ENCODE data around the gene SARNP.

The SARNP gene

DNA sequence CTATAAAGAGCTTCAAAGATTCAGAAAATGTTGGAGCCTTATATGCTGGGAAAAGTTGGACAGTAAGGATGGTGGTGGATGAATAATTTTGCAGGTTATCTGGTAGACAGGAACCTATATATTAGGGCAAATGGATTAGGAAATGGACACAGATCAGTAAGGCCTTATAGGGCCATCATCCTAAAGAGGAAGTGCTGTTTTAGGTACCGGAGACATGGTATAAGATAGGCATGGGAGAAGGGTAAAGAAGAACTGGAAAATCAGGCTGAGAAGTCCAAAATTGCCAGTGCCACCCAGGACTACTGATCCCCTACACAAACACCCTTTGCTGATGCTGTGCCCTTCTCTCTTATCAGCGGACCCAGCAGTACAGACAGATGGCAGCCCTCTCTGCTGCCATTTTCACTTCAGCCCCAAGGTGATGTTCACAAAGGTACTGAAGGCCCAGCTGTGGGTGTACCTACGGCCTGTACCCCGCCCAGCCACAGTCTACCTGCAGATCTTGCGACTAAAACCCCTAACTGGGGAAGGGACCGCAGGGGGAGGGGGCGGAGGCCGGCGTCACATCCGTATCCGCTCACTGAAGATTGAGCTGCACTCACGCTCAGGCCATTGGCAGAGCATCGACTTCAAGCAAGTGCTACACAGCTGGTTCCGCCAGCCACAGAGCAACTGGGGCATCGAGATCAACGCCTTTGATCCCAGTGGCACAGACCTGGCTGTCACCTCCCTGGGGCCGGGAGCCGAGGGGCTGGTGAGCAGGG lies 69.1 kb downstream of the SARNP start:
- Histone ChIP-seq H3K4me2 (ENCODE audit: low read length) (no peak overlapping the region), H3K27ac (ENCODE audit: low read depth, low read length) (no peak overlapping the region), H3K9ac (ENCODE audit: low read length) (no peak overlapping the region), H2BK5ac (ENCODE audit: low read length) (no peak overlapping the region), H2BK15ac (replicated peaks; ENCODE audit: low read depth) (no peak overlapping the region), H2AK5ac (ENCODE audit: low read length) (no peak overlapping the region), H3K4me1 (ENCODE audit: control insufficient read depth, low read depth, low read length) (peaks cover 13% of the 10 kb centered on the region), H4K5ac (ENCODE audit: low read length) (no peak overlapping the region), H3K23ac (ENCODE audit: low read length) (no peak overlapping the region), H3K4ac (ENCODE audit: low read depth, low read length) (no peak overlapping the region), H3K56ac (ENCODE audit: low read length) (no peak overlapping the region), H3K18ac (ENCODE audit: low read length) (no peak overlapping the region), H3K4me3 (ENCODE audit: low read length) (no peak overlapping the region), H3K79me1 (ENCODE audit: low read length) (peaks cover 16% of the 10 kb centered on the region), H3K27me3 (ENCODE audit: insufficient read depth, low read length, poor library complexity) (no peaks in the 10 kb centered on the region), H2BK120ac (ENCODE audit: low read depth, low read length) (no peak overlapping the region), H3K36me3 (ENCODE audit: control insufficient read depth, insufficient read depth, low read length) (peaks cover 4% of the 10 kb centered on the region), H3K79me2 (ENCODE audit: control insufficient read depth, insufficient read depth, low read length) (peaks cover 20% of the 10 kb centered on the region), H4K8ac (ENCODE audit: low read depth, low read length) (no peak overlapping the region)
- WGBS (ENCODE audit: extremely low coverage, insufficient coverage, low lambda C conversion rate), result no CpG with 5 or more reads among the region's 18 CpGs
- no peak for DNase-seq

DNA sequence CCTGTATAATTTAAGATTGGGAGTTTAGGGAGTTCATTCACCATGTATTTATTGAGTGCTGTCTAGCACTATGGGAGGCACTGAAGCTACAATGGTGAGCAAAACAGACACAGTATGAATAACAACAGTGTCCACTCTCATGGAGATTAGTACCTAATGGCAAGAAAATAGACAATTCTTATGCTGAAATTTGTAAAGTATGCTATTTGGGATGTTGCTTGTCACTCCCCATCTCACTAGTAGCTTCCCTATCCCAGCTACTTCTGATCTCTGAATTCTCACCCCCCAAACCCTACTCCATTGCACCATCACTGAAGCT lies 70.7 kb downstream of the SARNP start:
- no peak overlapping the region for H3K9ac ChIP-seq (ENCODE audit: low read length)
- no peak overlapping the region for H2BK15ac ChIP-seq (replicated peaks; ENCODE audit: low read depth)
- H3K4me3 ChIP-seq (ENCODE audit: low read length), result no peak overlapping the region
- H3K27ac ChIP-seq (ENCODE audit: low read depth, low read length), result no peak overlapping the region
- H3K79me1 ChIP-seq (ENCODE audit: low read length), result peaks cover 16% of the 10 kb centered on the region
- no peak overlapping the region for H4K8ac ChIP-seq (ENCODE audit: low read depth, low read length)
- no peak overlapping the region for H3K4ac ChIP-seq (ENCODE audit: low read depth, low read length)
- H2BK5ac ChIP-seq (ENCODE audit: low read length), result no peak overlapping the region
- no peak overlapping the region for H3K18ac ChIP-seq (ENCODE audit: low read length)
- no peak overlapping the region for H4K5ac ChIP-seq (ENCODE audit: low read length)
- H3K79me2 ChIP-seq (ENCODE audit: control insufficient read depth, insufficient read depth, low read length), result peaks cover 20% of the 10 kb centered on the region
- no peak for DNase-seq
- H3K27me3 ChIP-seq (ENCODE audit: insufficient read depth, low read length, poor library complexity), result no peaks in the 10 kb centered on the region
- H3K56ac ChIP-seq (ENCODE audit: low read length), result no peak overlapping the region
- no peak overlapping the region for H3K23ac ChIP-seq (ENCODE audit: low read length)
- H3K4me2 ChIP-seq (ENCODE audit: low read length), result no peak overlapping the region
- H3K36me3 ChIP-seq (ENCODE audit: control insufficient read depth, insufficient read depth, low read length), result peaks cover under 1% of the 10 kb centered on the region
- H3K4me1 ChIP-seq (ENCODE audit: control insufficient read depth, low read depth, low read length), result peaks cover 16% of the 10 kb centered on the region
- no peak overlapping the region for H2BK120ac ChIP-seq (ENCODE audit: low read depth, low read length)
- no peak overlapping the region for H2AK5ac ChIP-seq (ENCODE audit: low read length)

DNA sequence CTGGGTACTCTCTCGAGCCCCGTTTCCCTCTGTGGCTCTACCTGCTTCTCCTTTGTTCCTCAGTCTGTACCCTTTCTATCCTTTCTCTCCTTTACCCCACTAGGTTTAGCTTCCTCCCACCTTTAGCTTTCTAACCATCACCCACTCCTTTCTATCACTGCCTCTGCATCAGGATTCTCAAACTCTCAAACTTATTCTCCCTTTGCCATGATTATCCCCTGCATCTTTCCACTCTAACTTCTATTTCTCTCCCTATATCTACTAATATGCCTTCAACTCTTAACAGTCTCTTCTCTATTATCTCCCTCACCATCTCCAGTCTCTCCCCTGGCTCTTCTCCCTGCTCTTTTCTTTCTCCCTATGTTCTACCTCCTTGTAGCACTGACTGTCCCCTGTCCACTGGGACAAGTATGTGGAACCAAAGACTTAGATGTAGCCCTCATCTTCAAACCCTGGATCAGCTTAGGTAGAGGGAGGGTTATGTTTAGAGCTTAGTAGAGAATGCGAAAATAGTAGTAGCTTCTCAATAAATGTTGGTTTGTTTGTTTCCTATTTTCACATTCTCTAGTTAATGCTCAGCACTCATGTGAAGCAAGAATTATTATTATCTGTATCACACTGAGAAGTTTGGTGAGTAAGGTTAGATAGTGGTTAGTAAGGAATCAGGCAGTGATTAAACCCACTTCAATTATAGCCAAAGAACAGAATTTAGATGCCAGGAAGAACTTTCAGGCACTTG lies 71.2 kb downstream of the SARNP start:
- Histone ChIP-seq H2BK120ac (ENCODE audit: low read depth, low read length) (no peak overlapping the region), H3K79me2 (ENCODE audit: control insufficient read depth, insufficient read depth, low read length) (peaks cover 20% of the 10 kb centered on the region), H3K79me1 (ENCODE audit: low read length) (peaks cover 16% of the 10 kb centered on the region), H3K9ac (ENCODE audit: low read length) (peak overlapping the region; percentile 57), H2BK5ac (ENCODE audit: low read length) (peak overlapping the region; percentile 72), H3K4ac (ENCODE audit: low read depth, low read length) (no peak overlapping the region), H3K27ac (ENCODE audit: low read depth, low read length) (peak overlapping the region; percentile 58), H3K4me3 (ENCODE audit: low read length) (no peak overlapping the region), H3K36me3 (ENCODE audit: control insufficient read depth, insufficient read depth, low read length) (no peaks in the 10 kb centered on the region), H3K18ac (ENCODE audit: low read length) (peak overlapping the region; percentile 25), H3K4me2 (ENCODE audit: low read length) (peak overlapping the region; percentile 33), H4K5ac (ENCODE audit: low read length) (no peak overlapping the region), H2AK5ac (ENCODE audit: low read length) (no peak overlapping the region), H2BK15ac (replicated peaks; ENCODE audit: low read depth) (no peak overlapping the region), H3K27me3 (ENCODE audit: insufficient read depth, low read length, poor library complexity) (no peaks in the 10 kb centered on the region), H4K8ac (ENCODE audit: low read depth, low read length) (no peak overlapping the region), H3K23ac (ENCODE audit: low read length) (no peak overlapping the region), H3K4me1 (ENCODE audit: control insufficient read depth, low read depth, low read length) (peaks cover 16% of the 10 kb centered on the region), H3K56ac (ENCODE audit: low read length) (peak overlapping the region; percentile 72)
- no peak for DNase-seq
- no CpG with 5 or more reads among the region's 3 CpGs for WGBS (ENCODE audit: extremely low coverage, insufficient coverage, low lambda C conversion rate)

DNA sequence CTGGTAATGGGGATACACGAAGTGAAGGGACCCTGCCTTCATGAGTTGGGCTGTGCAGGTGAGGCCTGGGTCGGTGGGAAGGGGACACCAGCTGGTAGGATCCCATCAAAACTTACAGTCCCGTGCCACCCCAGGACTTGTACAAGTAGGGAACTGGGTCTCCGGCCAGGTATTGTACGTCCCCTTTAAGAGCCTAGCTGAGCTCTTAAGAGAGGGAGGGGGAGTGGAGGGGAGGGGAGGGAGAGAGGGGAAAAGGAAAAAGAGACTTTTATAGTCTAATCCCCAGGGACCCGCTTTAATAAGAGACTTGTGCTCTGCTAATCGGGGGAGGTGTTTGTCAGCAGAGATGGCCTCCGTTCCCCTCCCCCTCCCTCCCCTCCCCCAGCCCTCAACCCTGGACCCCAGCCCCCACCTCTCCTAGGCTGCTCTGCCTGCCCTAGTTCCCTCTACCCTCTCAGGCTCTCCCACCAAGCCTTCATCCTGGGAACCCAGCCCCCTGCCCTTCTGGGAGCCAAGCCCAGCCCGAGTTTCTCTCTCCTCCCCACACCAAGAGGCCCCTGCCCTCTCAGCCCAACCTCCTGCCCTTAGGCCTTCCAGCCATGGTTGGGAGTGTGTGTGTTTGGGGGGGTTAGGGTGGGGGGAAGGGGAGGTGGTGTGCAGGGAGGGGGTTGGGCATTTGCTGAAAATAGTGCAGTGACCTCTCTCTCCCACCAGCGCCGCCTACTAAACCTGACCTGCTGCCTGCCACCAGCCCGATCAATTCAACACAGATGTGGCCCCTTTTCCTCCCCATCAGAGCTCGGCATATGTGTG lies 72.0 kb downstream of the SARNP start:
- Histone ChIP-seq H3K56ac (ENCODE audit: low read length) (peak overlapping the region; percentile 78), H3K79me2 (ENCODE audit: control insufficient read depth, insufficient read depth, low read length) (peaks cover 20% of the 10 kb centered on the region), H4K5ac (ENCODE audit: low read length) (no peak overlapping the region), H3K27ac (ENCODE audit: low read depth, low read length) (peak overlapping the region; percentile 58), H3K4ac (ENCODE audit: low read depth, low read length) (no peak overlapping the region), H3K9ac (ENCODE audit: low read length) (peak overlapping the region; percentile 94), H3K18ac (ENCODE audit: low read length) (peak overlapping the region; percentile 25), H3K4me2 (ENCODE audit: low read length) (peak overlapping the region; percentile 100), H3K4me1 (ENCODE audit: control insufficient read depth, low read depth, low read length) (peaks cover 16% of the 10 kb centered on the region), H3K36me3 (ENCODE audit: control insufficient read depth, insufficient read depth, low read length) (no peaks in the 10 kb centered on the region), H2AK5ac (ENCODE audit: low read length) (peak overlapping the region; percentile 3), H2BK15ac (replicated peaks; ENCODE audit: low read depth) (no peak overlapping the region), H3K4me3 (ENCODE audit: low read length) (peak overlapping the region; percentile 2), H2BK120ac (ENCODE audit: low read depth, low read length) (no peak overlapping the region), H2BK5ac (ENCODE audit: low read length) (peak overlapping the region; percentile 72), H3K27me3 (ENCODE audit: insufficient read depth, low read length, poor library complexity) (no peaks in the 10 kb centered on the region), H3K23ac (ENCODE audit: low read length) (no peak overlapping the region), H4K8ac (ENCODE audit: low read depth, low read length) (no peak overlapping the region), H3K79me1 (ENCODE audit: low read length) (peaks cover 16% of the 10 kb centered on the region)
- no CpG with 5 or more reads among the region's 13 CpGs for WGBS (ENCODE audit: extremely low coverage, insufficient coverage, low lambda C conversion rate)
- peak; percentile 94 for DNase-seq

DNA sequence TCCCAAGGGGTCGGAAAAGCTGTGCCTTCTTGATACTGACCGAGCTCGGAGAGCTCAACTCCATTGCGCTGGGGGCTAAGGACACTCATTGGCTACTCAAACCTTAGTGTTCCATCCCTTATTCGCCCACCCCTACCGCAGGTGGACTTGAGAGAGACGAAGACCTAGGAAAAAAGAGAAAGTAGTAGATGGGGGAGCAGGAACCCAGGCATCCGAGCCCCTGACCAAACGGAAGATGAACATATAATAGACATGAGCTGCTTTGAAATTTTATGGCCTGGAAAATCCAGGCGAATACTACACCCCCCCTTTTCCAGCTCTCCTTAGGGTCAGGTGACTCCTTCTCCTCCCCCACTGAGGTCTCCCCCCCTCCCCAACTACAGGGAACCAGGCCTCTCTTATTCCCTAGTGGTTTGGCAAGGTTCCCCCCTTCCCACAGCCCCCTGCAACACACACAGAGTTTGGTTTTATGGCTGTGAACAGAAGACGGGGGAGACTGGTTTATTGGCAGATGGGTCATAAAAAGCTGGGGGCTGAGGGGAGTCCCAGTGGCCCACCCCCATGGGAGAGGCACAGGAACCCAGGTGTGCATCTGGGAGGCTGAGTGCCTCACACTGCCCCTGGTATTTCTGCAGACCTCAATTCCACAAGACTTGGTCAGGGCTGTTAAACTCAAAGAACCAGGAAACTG lies 73.0 kb downstream of the SARNP start:
- no CpG with 5 or more reads among the region's 11 CpGs for WGBS (ENCODE audit: extremely low coverage, insufficient coverage, low lambda C conversion rate)
- Histone ChIP-seq H2BK120ac (ENCODE audit: low read depth, low read length) (no peak overlapping the region), H3K27ac (ENCODE audit: low read depth, low read length) (peak overlapping the region; percentile 24), H3K79me1 (ENCODE audit: low read length) (peaks cover 16% of the 10 kb centered on the region), H3K4me1 (ENCODE audit: control insufficient read depth, low read depth, low read length) (peaks cover 16% of the 10 kb centered on the region), H3K27me3 (ENCODE audit: insufficient read depth, low read length, poor library complexity) (no peaks in the 10 kb centered on the region), H3K4me2 (ENCODE audit: low read length) (peak overlapping the region; percentile 100), H3K18ac (ENCODE audit: low read length) (peak overlapping the region; percentile 85), H2AK5ac (ENCODE audit: low read length) (no peak overlapping the region), H2BK15ac (replicated peaks; ENCODE audit: low read depth) (no peak overlapping the region), H3K36me3 (ENCODE audit: control insufficient read depth, insufficient read depth, low read length) (no peaks in the 10 kb centered on the region), H2BK5ac (ENCODE audit: low read length) (no peak overlapping the region), H3K56ac (ENCODE audit: low read length) (peak overlapping the region; percentile 78), H4K8ac (ENCODE audit: low read depth, low read length) (no peak overlapping the region), H3K9ac (ENCODE audit: low read length) (peak overlapping the region; percentile 94), H3K4me3 (ENCODE audit: low read length) (peak overlapping the region; percentile 28), H3K4ac (ENCODE audit: low read depth, low read length) (no peak overlapping the region), H3K23ac (ENCODE audit: low read length) (peak overlapping the region; percentile 59), H4K5ac (ENCODE audit: low read length) (no peak overlapping the region), H3K79me2 (ENCODE audit: control insufficient read depth, insufficient read depth, low read length) (peaks cover 20% of the 10 kb centered on the region)
- DNase-seq, result no peak

Measured in mesendoderm (in vitro differentiated cells).